GM12891 (cell line): ENCODE results near the gene SEPTIN5.

Source experiments
- DNase-seq: peaks from one replicate; pipeline ENCODE4 v3.0.0; 2011; ENCODE audit warnings: low spot score; ENCODE audit not compliant: insufficient read length
- FAIRE-seq: peaks from 2 replicates; lab custom pipeline; 2011; peaks lifted over from hg19 to GRCh38; lab: Jason Lieb, UNC
- PAX5 ChIP-seq: IDR thresholded peaks from 2 replicates; pipeline ENCODE4 v1.6.1; 2011; ENCODE audit warnings: low read length, moderate library complexity, mild to moderate bottlenecking; ENCODE audit not compliant: insufficient read depth, severe bottlenecking
- POLR2A ChIP-seq: IDR thresholded peaks from 2 replicates; pipeline ENCODE4 v1.6.1; 2011; ENCODE audit warnings: low read depth, low read length, control low read depth
- POLR2AphosphoS5 ChIP-seq: IDR thresholded peaks from 2 replicates; pipeline ENCODE4 v1.6.1; 2011; ENCODE audit warnings: low read depth, low read length, control low read depth
- POU2F2 ChIP-seq: IDR thresholded peaks from 2 replicates; pipeline ENCODE4 v1.6.1; 2011; ENCODE audit warnings: low read depth, mild to moderate bottlenecking, control low read depth, low read length, moderate library complexity
- SPI1 ChIP-seq: IDR thresholded peaks from 2 replicates; pipeline ENCODE4 v1.6.1; 2011; ENCODE audit warnings: low read depth, low read length, control low read depth
- TAF1 ChIP-seq: IDR thresholded peaks from 2 replicates; pipeline ENCODE4 v1.6.1; 2011; ENCODE audit warnings: low read depth, low read length, control low read depth

Gene SEPTIN5

GRCh38 chr22:19715188-19715930 lies 1.1 kb downstream of the SEPTIN5 start:
- DNase-seq, result no peak
- FAIRE-seq, result no peak
- no peak for TF ChIP-seq TAF1
- TF ChIP-seq POU2F2, result no peak
- no peak for TF ChIP-seq SPI1
- TF ChIP-seq POLR2A, result no peak
- TF ChIP-seq PAX5, result no peak
- TF ChIP-seq POLR2AphosphoS5, result no peak

- FAIRE-seq (no peak), DNase-seq (no peak)
- no peak for TF ChIP-seq PAX5
These were observed 1.9 kb downstream of the SEPTIN5 start for GRCh38 chr22:19716041-19716828.

- no peak for FAIRE-seq
- no peak for DNase-seq
- TF ChIP-seq POLR2A, result no peak
- TF ChIP-seq POU2F2, result no peak
- TF ChIP-seq TAF1, result no peak
- TF ChIP-seq POLR2AphosphoS5, result no peak
- no peak for TF ChIP-seq SPI1
- no peak for TF ChIP-seq PAX5
These were observed 2.5 kb downstream of the SEPTIN5 start for GRCh38 chr22:19716829-19717105.

- DNase-seq (no peak), FAIRE-seq (no peak)
- no peak for TF ChIP-seq POU2F2
- no peak for TF ChIP-seq PAX5
- TF ChIP-seq POLR2AphosphoS5, result no peak
- TF ChIP-seq SPI1, result no peak
- TF ChIP-seq POLR2A, result no peak
- TF ChIP-seq TAF1, result no peak
These were observed 2.9 kb downstream of the SEPTIN5 start for GRCh38 chr22:19717181-19717580.

GRCh38 chr22:19717691-19718455 lies 3.6 kb downstream of the SEPTIN5 start:
- DNase-seq (peak; percentile 97), FAIRE-seq (peak; percentile 89)
- TF ChIP-seq POLR2AphosphoS5 (no peak), TAF1 (no peak), POLR2A (no peak), PAX5 (no peak), SPI1 (no peak), POU2F2 (no peak)

DNA sequence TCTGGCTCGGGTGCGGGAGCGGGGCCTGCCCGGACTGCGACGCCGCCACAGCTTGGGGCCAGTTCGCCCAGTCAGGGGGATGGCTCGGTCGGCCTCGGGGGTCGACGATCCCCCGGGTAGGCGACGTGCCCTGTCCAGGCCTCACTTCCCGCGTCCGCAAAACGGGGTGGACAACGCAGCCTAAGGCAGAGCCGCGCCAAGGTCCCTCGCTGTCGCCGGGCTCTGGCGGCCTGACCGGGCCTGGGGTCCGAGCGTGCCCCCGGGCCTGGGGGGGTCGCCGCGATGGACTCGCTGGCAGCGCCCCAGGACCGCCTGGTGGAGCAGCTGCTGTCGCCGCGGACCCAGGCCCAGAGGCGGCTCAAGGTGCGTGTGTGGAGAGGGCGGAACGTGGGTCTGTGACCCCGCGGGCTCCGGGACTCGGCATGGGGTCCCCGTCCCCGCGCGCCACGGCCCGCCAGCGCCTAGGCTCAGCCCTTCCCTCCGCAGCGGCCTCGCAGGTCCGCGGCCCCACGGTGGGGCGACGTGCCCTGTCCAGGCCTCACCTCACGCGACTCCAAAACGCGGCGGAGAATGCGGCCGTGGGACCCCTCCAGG lies 4.2 kb downstream of the SEPTIN5 start:
- DNase-seq (no peak), FAIRE-seq (no peak)

DNA sequence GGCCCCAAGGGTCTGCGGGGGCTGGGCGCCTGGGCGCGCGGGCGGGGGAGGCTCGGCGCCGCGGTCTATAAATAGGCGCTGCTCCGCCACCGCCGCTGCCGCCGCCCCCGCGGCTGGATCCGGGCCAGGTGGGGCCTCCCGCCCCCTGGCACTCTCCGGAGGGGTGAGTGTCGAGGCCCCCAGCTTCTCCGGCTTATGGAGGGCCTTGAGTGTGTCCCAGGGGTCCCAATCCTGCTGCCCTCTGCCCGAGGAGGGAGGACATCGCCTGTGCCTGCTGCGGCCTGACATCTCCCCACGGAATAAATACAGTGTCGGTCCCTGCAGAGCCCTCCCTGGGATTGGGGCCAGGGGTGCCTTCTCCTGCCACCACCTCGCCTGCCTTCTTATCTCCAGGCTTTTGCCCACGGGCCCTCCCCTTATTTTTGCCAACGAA lies 4.8 kb downstream of the SEPTIN5 start:
- TF ChIP-seq POLR2AphosphoS5 (no peak), PAX5 (no peak), TAF1 (no peak), SPI1 (no peak), POLR2A (no peak)
- DNase-seq (no peak), FAIRE-seq (no peak)

More for the DNA sequence above, 4.2 kb downstream of the SEPTIN5 start:
- TF ChIP-seq PAX5 (no peak), POU2F2 (no peak), POLR2AphosphoS5 (no peak), SPI1 (no peak), POLR2A (no peak), TAF1 (no peak)

DNA sequence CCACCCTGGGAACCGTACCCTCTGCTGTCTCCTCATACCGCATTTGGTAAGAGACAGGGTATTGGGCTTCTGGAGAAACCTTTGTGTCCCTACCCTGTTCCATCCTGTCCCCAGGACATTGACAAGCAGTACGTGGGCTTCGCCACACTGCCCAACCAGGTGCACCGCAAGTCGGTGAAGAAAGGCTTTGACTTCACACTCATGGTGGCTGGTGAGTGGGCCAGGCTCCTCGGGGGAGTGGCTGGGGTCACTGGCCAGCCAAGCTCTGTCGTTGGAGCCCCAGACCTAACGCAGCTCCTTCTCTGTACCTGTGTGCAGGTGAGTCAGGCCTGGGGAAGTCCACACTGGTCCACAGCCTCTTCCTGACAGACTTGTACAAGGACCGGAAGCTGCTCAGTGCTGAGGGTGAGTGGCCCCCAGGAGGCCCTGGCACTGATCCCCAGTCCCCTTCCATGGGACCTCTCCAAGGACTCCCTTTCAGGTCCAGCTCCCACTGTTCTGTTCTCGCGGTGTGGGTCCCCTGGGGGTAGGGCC lies 5.3 kb downstream of the SEPTIN5 start:
- no peak for FAIRE-seq
- no peak for DNase-seq
- TF ChIP-seq POLR2A, result no peak

DNA sequence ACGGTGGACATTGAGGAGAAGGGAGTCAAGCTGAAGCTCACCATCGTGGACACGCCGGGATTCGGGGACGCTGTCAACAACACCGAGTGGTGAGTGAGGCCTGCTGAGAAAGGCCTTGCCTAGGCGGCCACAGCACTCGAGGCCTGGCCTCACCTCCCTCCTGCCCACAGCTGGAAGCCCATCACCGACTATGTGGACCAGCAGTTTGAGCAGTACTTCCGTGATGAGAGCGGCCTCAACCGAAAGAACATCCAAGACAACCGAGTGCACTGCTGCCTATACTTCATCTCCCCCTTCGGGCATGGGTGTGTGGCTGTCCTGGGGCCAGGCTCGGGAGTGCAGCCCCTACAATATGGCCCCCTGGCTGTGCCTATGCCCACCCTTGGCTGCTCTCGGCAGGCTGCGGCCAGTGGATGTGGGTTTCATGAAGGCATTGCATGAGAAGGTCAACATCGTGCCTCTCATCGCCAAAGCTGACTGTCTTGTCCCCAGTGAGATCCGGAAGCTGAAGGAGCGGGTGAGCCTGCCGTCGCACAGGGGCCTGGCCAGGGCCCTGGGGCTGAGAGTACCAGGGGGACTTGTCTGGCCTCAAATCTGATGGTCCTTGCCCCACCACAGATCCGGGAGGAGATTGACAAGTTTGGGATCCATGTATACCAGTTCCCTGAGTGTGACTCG lies 6.0 kb downstream of the SEPTIN5 start:
- no peak for FAIRE-seq
- TF ChIP-seq POU2F2 (no peak), TAF1 (no peak), POLR2A (no peak), POLR2AphosphoS5 (no peak), SPI1 (no peak), PAX5 (no peak)
- DNase-seq, result no peak

DNA sequence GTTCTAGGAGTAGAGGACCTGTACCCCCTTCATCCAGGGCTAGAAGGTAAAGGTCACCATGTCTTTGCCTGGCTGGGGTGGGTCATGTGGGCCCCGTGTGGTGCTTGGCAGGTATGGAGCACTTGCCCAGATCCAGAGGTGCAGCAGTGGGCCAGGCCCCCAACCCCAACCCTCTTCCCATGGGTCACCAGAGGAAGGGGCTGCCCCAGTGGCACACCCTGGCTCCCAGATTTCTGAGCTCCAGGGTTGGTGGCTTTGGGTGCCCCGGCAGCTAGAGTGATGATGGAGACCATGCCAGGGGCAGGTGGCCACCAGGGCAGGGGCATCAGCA lies 6.7 kb downstream of the SEPTIN5 start:
- no peak for DNase-seq
- no peak for FAIRE-seq
- no peak for TF ChIP-seq POU2F2
- TF ChIP-seq PAX5, result no peak
- TF ChIP-seq TAF1, result no peak
- no peak for TF ChIP-seq POLR2A
- no peak for TF ChIP-seq POLR2AphosphoS5
- no peak for TF ChIP-seq SPI1
